Measurements from ENCODE around the gene OGA.

- TF ChIP-seq CTCF (IDR thresholded peaks at IDR 0.05; ENCODE audit: borderline replicate concordance, extremely low read depth, low read length, poor library complexity, severe bottlenecking) (no peak), EZH2 (IDR thresholded peaks at IDR 0.05; ENCODE audit: borderline replicate concordance, low read depth, low read length, severe bottlenecking) (no peak)
These were observed 16.1 kb upstream of the OGA start for GRCh38 chr10:101834341-101834740.

All from DND-41 (cell line).